ENCODE results near the gene ELF2.
"Not testable (repeated sequence)": the region's sequence is repeated elsewhere in the genome, so short reads cannot be mapped to it uniquely, and the experiment has no call there.

ELF2 gene

GRCh38 chr4:139219450-139220055, 42.5 kb upstream of the ELF2 start:
- no peak for ATAC-seq
- no peak for TF ChIP-seq TOX (CRISPR knock-in tag; IDR thresholded peaks at IDR 0.05; ENCODE audit: borderline replicate concordance)
- no peak for TF ChIP-seq ZNF565 (CRISPR knock-in tag; conservative IDR thresholded peaks at IDR 0.05; ENCODE audit: low read depth)
- no peak for TF ChIP-seq SNAI2 (CRISPR knock-in tag; IDR thresholded peaks at IDR 0.05)
- TF ChIP-seq ZC3H10 (CRISPR knock-in tag; IDR thresholded peaks at IDR 0.05): no peak
- no peak for TF ChIP-seq OSR1 (CRISPR knock-in tag; IDR thresholded peaks at IDR 0.05)
- TF ChIP-seq ZNF8 (CRISPR knock-in tag; IDR thresholded peaks at IDR 0.05): no peak
- no peak for TF ChIP-seq GLIS3 (CRISPR knock-in tag; IDR thresholded peaks at IDR 0.05)
- no peak for TF ChIP-seq CSDC2 (CRISPR knock-in tag; IDR thresholded peaks at IDR 0.05)

- ATAC-seq: peak; percentile 75
- TF ChIP-seq ZFP3 (CRISPR knock-in tag; IDR thresholded peaks at IDR 0.05) (no peak), ZC3H10 (CRISPR knock-in tag; IDR thresholded peaks at IDR 0.05) (no peak)
Measured at GRCh38 chr4:139214039-139214534, 37.1 kb upstream of the ELF2 start.

- not testable (repeated sequence) for ATAC-seq
Measured at GRCh38 chr4:139213633-139214032, 36.6 kb upstream of the ELF2 start.

GRCh38 chr4:139212900-139213299, 35.9 kb upstream of the ELF2 start:
- TF ChIP-seq ESRRG (CRISPR knock-in tag; IDR thresholded peaks at IDR 0.05) (no peak), PATZ1 (CRISPR knock-in tag; IDR thresholded peaks at IDR 0.05; ENCODE audit: borderline replicate concordance) (no peak), ISL1 (CRISPR knock-in tag; IDR thresholded peaks at IDR 0.05) (no peak), RARB (CRISPR knock-in tag; IDR thresholded peaks at IDR 0.05) (no peak), ZNF565 (CRISPR knock-in tag; conservative IDR thresholded peaks at IDR 0.05; ENCODE audit: low read depth) (no peak), CREB5 (CRISPR knock-in tag; IDR thresholded peaks at IDR 0.05; ENCODE audit: low read depth) (no peak), SNAI2 (CRISPR knock-in tag; IDR thresholded peaks at IDR 0.05) (no peak), BACH2 (CRISPR knock-in tag; IDR thresholded peaks at IDR 0.05; ENCODE audit: borderline replicate concordance) (no peak), TCF4 (CRISPR knock-in tag; IDR thresholded peaks at IDR 0.05; ENCODE audit: borderline replicate concordance) (no peak), CSDC2 (CRISPR knock-in tag; IDR thresholded peaks at IDR 0.05) (no peak), OSR1 (CRISPR knock-in tag; IDR thresholded peaks at IDR 0.05) (no peak), ZNF70 (CRISPR knock-in tag; IDR thresholded peaks at IDR 0.05) (no peak), ZC3H10 (CRISPR knock-in tag; IDR thresholded peaks at IDR 0.05) (no peak), POU6F1 (CRISPR knock-in tag; IDR thresholded peaks at IDR 0.05; ENCODE audit: borderline replicate concordance, low read depth) (no peak), PPARA (CRISPR knock-in tag; IDR thresholded peaks at IDR 0.05; ENCODE audit: borderline replicate concordance) (no peak), ZNF8 (CRISPR knock-in tag; IDR thresholded peaks at IDR 0.05) (no peak), GLIS3 (CRISPR knock-in tag; IDR thresholded peaks at IDR 0.05) (no peak), ARNTL (CRISPR knock-in tag; IDR thresholded peaks at IDR 0.05; ENCODE audit: borderline replicate concordance, low read depth) (no peak)
- ATAC-seq: no peak

GRCh38 chr4:139210486-139210885, 33.5 kb upstream of the ELF2 start:
- no peak for TF ChIP-seq ZFP30 (CRISPR knock-in tag; IDR thresholded peaks at IDR 0.05)
- TF ChIP-seq CREB5 (CRISPR knock-in tag; IDR thresholded peaks at IDR 0.05; ENCODE audit: low read depth): no peak
- TF ChIP-seq ARNTL (CRISPR knock-in tag; IDR thresholded peaks at IDR 0.05; ENCODE audit: borderline replicate concordance, low read depth): no peak
- TF ChIP-seq RARB (CRISPR knock-in tag; IDR thresholded peaks at IDR 0.05): no peak
- no peak for TF ChIP-seq TCF4 (CRISPR knock-in tag; IDR thresholded peaks at IDR 0.05; ENCODE audit: borderline replicate concordance)
- TF ChIP-seq POU6F1 (CRISPR knock-in tag; IDR thresholded peaks at IDR 0.05; ENCODE audit: borderline replicate concordance, low read depth): no peak
- no peak for TF ChIP-seq ZNF565 (CRISPR knock-in tag; conservative IDR thresholded peaks at IDR 0.05; ENCODE audit: low read depth)
- no peak for TF ChIP-seq ZFP3 (CRISPR knock-in tag; IDR thresholded peaks at IDR 0.05)
- ATAC-seq: no peak
